CD14-positive monocyte (primary cell): ENCODE data around the gene CCDC33. TPM values are rescaled to one million over a fixed set of nuclear protein-coding genes. Genes with fewer than 3 reads are reported as not detected.

ENCODE experiments used
- DNase-seq, 3 donors: peaks; one replicate each; pipeline ENCODE4 v3.0.0-alpha.2; 2011 to 2022
- H2AFZ ChIP-seq: 2 replicates; pipeline ENCODE4 v1.6.0; 2012; ENCODE audit warnings: mild to moderate bottlenecking, low read depth, low read length, inconsistent platforms; ENCODE audit not compliant: insufficient read depth, poor library complexity, severe bottlenecking
- H3K27ac ChIP-seq, 2 donors: 1 replicate in 1 of 2; 2 replicates in 1 of 2; pipeline ENCODE4 v1.5.1; 2012 to 2013; ENCODE audit warnings: low read length in 2 of 2, control low read depth in 1 of 2, inconsistent platforms in 1 of 2, low read depth in 1 of 2, mild to moderate bottlenecking in 1 of 2
- H3K27me3 ChIP-seq, 2 donors: one replicate each; pipeline versions ENCODE4 v1.6.0 to v1.6.1; 2011 to 2013; ENCODE audit warnings: low read length in 2 of 2; ENCODE audit not compliant: control insufficient read depth in 2 of 2, insufficient read depth in 2 of 2
- H3K36me3 ChIP-seq, 2 donors: replicated peaks in 1 of 2; 1 replicate in 1 of 2; 2 replicates in 1 of 2; pipeline versions ENCODE4 v1.5.1 to v1.6.1; 2012 to 2013; ENCODE audit warnings: low read length in 2 of 2, control low read depth in 1 of 2, inconsistent platforms in 1 of 2, mild to moderate bottlenecking in 1 of 2; ENCODE audit not compliant: insufficient read depth in 2 of 2, control insufficient read depth in 1 of 2
- H3K4me1 ChIP-seq, 2 donors: 1 replicate in 1 of 2; 2 replicates in 1 of 2; pipeline versions ENCODE4 v1.5.1 to v1.6.1; 2012 to 2013; ENCODE audit warnings: low read length in 2 of 2, control low read depth in 1 of 2, inconsistent platforms in 1 of 2, mild to moderate bottlenecking in 1 of 2, moderate library complexity in 1 of 2; ENCODE audit not compliant: insufficient read depth in 2 of 2, control insufficient read depth in 1 of 2
- H3K4me2 ChIP-seq: replicated peaks from 2 replicates; pipeline ENCODE3; 2012; ENCODE audit warnings: low read length, moderate library complexity, mild to moderate bottlenecking; ENCODE audit not compliant: poor library complexity, severe bottlenecking; ENCODE audit errors: extremely low read depth
- H3K4me3 ChIP-seq, 3 experiments: fragments of 200-600 bp in 1 of 3; sonication (generic) in 1 of 3; replicated peaks in 1 of 3; 1 replicate in 2 of 3; 2 replicates in 1 of 3; pipeline ENCODE4 v1.5.1; 2011 to 2013; ENCODE audit warnings: low read length in 3 of 3, mild to moderate bottlenecking in 3 of 3, control low read depth in 2 of 3, low read depth in 2 of 3, inconsistent platforms in 1 of 3, moderate library complexity in 1 of 3
- H3K79me2 ChIP-seq: 2 replicates; pipeline ENCODE4 v1.6.0; 2012; ENCODE audit warnings: mild to moderate bottlenecking, control low read depth, inconsistent platforms, low read length, moderate library complexity; ENCODE audit not compliant: insufficient read depth
- H3K9ac ChIP-seq: 2 replicates; pipeline ENCODE4 v1.6.0; 2017; ENCODE audit warnings: low read length, mild to moderate bottlenecking; ENCODE audit not compliant: insufficient read depth, poor library complexity, severe bottlenecking
- H3K9me3 ChIP-seq, 2 donors: replicated peaks in 1 of 2; 1 replicate in 1 of 2; 2 replicates in 1 of 2; pipeline versions ENCODE4 v1.5.1 to v1.6.1; 2012 to 2013; ENCODE audit warnings: low read length in 2 of 2, control low read depth in 1 of 2; ENCODE audit not compliant: control insufficient read depth in 1 of 2, insufficient read depth in 1 of 2
- H4K20me1 ChIP-seq: 2 replicates; pipeline ENCODE4 v1.6.0; 2012; ENCODE audit warnings: mild to moderate bottlenecking, low read length, control low read depth, moderate library complexity; ENCODE audit not compliant: insufficient read depth
- H3K27ac Mint-ChIP-seq, 7 donors: one replicate each; pipeline ENCODE4 v1.8.0; 2020; ENCODE audit warnings: mild to moderate bottlenecking in 7 of 7, mixed read lengths in 7 of 7, moderate library complexity in 6 of 7, inconsistent platforms in 2 of 7
- H3K27me3 Mint-ChIP-seq, 3 donors: one replicate each; pipeline ENCODE4 v1.8.0; 2021 to 2022; ENCODE audit warnings: low read depth in 3 of 3, mild to moderate bottlenecking in 3 of 3, mixed read lengths in 3 of 3, moderate library complexity in 3 of 3, inconsistent platforms in 1 of 3
- H3K36me3 Mint-ChIP-seq, 2 donors: one replicate each; pipeline ENCODE4 v1.8.0; 2020; ENCODE audit warnings: mixed read lengths in 2 of 2, inconsistent platforms in 1 of 2, mild to moderate bottlenecking in 1 of 2
- H3K4me1 Mint-ChIP-seq: one replicate; pipeline ENCODE4 v1.8.0; 2020; ENCODE audit warnings: mild to moderate bottlenecking, mixed read lengths
- H3K4me3 Mint-ChIP-seq, 2 donors: one replicate each; pipeline ENCODE4 v1.8.0; 2020; ENCODE audit warnings: mild to moderate bottlenecking in 2 of 2, mixed read lengths in 2 of 2, moderate library complexity in 1 of 2
- H3K9me3 Mint-ChIP-seq, 7 donors: one replicate each; pipeline ENCODE4 v1.8.0; 2020 to 2022; ENCODE audit warnings: mixed read lengths in 7 of 7, mild to moderate bottlenecking in 6 of 7, moderate library complexity in 6 of 7, inconsistent platforms in 2 of 7
- CTCF ChIP-seq: fragments of 200-600 bp; IDR thresholded peaks from one replicate; pipeline ENCODE4 v1.8.0; 2022; ENCODE audit warnings: antibody characterized with exemption, mild to moderate bottlenecking
- WGBS: methylation state at CpG from one replicate; pipeline ENCODE4 v1.1.5; 2013; ENCODE audit warnings: missing lambda C conversion rate; ENCODE audit not compliant: insufficient coverage; 5-methylcytosine and 5-hydroxymethylcytosine counted together
- intact Hi-C, 2 donors: fragments of 100-400 bp; cut with micrococcal nuclease; formaldehyde crosslinking; loops; one replicate each; pipeline versions ENCODE4 v1.15.0 to v1.15.1; 2023
- polyA plus RNA-seq, 3 donors: library from polyadenylated mRNA; depleted of rRNA in 1 of 3; unstranded in 2 of 3; stranded (reverse) in 1 of 3; fragments of 300-500 nt in 2 of 3; fragments of >200 nt in 1 of 3; fragmentation: Illumina TruSeq in 2 of 3; gene quantifications; 1 replicate in 2 of 3; 2 replicates in 1 of 3; pipeline ENCODE4 v1.2.3, GENCODE V29; 2012 to 2021

Gene CCDC33
- polyA plus RNA-seq, 3 donors: not detected

GRCh38 chr15:74374648-74375302, 138.6 kb downstream of the CCDC33 start:
- peak overlapping the region; percentile 95 for H3K4me2 ChIP-seq
- TF ChIP-seq CTCF: no peak
- WGBS: 13% methylated on average over 8 of the region's 11 CpGs
- H4K20me1 ChIP-seq: peaks cover 6% of the 10 kb centered on the region
- peaks cover 14 to 19% of the 10 kb centered on the region in 2 donors for H3K4me1 ChIP-seq
- Mint-ChIP-seq H3K27me3 (peaks cover 24 to 54% (median 24%) of the 10 kb centered on the region in 3 donors), H3K36me3 (no peaks in the 10 kb centered on the region), H3K9me3 (no peaks in the 10 kb centered on the region), H3K4me1 (peaks cover 21% of the 10 kb centered on the region), H3K27ac (peak overlapping the region in 1 of 7 donors; percentile 18), H3K4me3 (peak overlapping the region; percentile 75 to 88)
- peaks cover 3 to 21% of the 10 kb centered on the region in 2 donors for H3K27me3 ChIP-seq
- intact Hi-C loops: loop anchor here (2.0 to 10.0 kb wide), 5 partner anchors 64 to 393 kb away; no protein-coding TSS in a partner anchor
- H3K79me2 ChIP-seq: no peaks in the 10 kb centered on the region
- H3K27ac ChIP-seq: no peak overlapping the region
- H2AFZ ChIP-seq: peak overlapping the region; percentile 92
- H3K4me3 ChIP-seq: peak overlapping the region in 1 of 3 experiments; percentile 82
- H3K36me3 ChIP-seq: no peaks in the 10 kb centered on the region
- H3K9ac ChIP-seq: no peak overlapping the region
- H3K9me3 ChIP-seq: no peaks in the 10 kb centered on the region
- DNase-seq: no peak

- Histone ChIP-seq H3K27ac (no peak overlapping the region), H3K27me3 (peaks cover 3 to 21% of the 10 kb centered on the region in 2 donors), H2AFZ (peak overlapping the region; percentile 1), H3K4me3 (no peak overlapping the region), H3K4me1 (peaks cover 14 to 19% of the 10 kb centered on the region in 2 donors), H4K20me1 (peaks cover 6% of the 10 kb centered on the region), H3K9ac (no peak overlapping the region), H3K4me2 (no peak overlapping the region), H3K9me3 (no peaks in the 10 kb centered on the region), H3K79me2 (no peaks in the 10 kb centered on the region), H3K36me3 (no peaks in the 10 kb centered on the region)
- H3K27me3 Mint-ChIP-seq: peaks cover 22 to 53% (median 22%) of the 10 kb centered on the region in 3 donors
- peak; percentile 87 for TF ChIP-seq CTCF
- WGBS: 31% methylated on average over 5 of the region's 9 CpGs
- H3K36me3 Mint-ChIP-seq: no peaks in the 10 kb centered on the region
- peak; percentile 66 to 76 (median 70) for DNase-seq
- no peaks in the 10 kb centered on the region for H3K9me3 Mint-ChIP-seq
- H3K4me1 Mint-ChIP-seq: peaks cover 21% of the 10 kb centered on the region
- peak overlapping the region in 1 of 2 donors; percentile 88 for H3K4me3 Mint-ChIP-seq
- intact Hi-C loops: loop anchor here (2.0 to 10.0 kb wide), 2 partner anchors 64 to 390 kb away; no protein-coding TSS in a partner anchor
- no peak overlapping the region for H3K27ac Mint-ChIP-seq
These were observed 139.2 kb downstream of the CCDC33 start for GRCh38 chr15:74375303-74375693.
